IMR-90 (cell line): ENCODE data around the gene ATP2C2. TPM values are rescaled to one million over a fixed set of nuclear protein-coding genes. Genes with fewer than 3 reads are reported as not detected.

Experiments used
- ATAC-seq: fragments of 200-7000 bp; cut with Tn5 transposase; 2 replicates; pipeline ENCODE4 v1.9.1; 2020; ENCODE audit warnings: low read depth, mild to moderate bottlenecking, moderate library complexity
- BruUV-seq: library from RNA; stranded (reverse); fragments of 400-500 nt; replicated peaks from 2 replicates; lab custom pipeline; 2021; lab: Mats Ljungman, UMichigan
- CTCF ChIA-PET: fragments of 300-600 bp; formaldehyde crosslinking; extraction: SDS; loops from one replicate; lab custom pipeline; 2021; ENCODE audit warnings: antibody characterized with exemption; lab: Yijun Ruan, JAX
- POLR2A ChIA-PET: fragments of 300-600 bp; sonication (Branson Sonifier 250); formaldehyde crosslinking; loops from one replicate; lab custom pipeline; 2022; ENCODE audit warnings: antibody characterized with exemption; ENCODE audit not compliant: unreplicated experiment; lab: Charles Lee
- DNase-seq: peaks from one replicate; pipeline ENCODE4 v3.0.0; 2013
- H2AFZ ChIP-seq: replicated peaks from 2 replicates; pipeline ENCODE3; 2013; ENCODE audit warnings: low read length, mild to moderate bottlenecking; ENCODE audit not compliant: poor library complexity
- H2AK5ac ChIP-seq: 2 replicates; pipeline ENCODE4 v1.6.1; 2013; ENCODE audit warnings: low read depth, low read length, inconsistent platforms
- H2AK9ac ChIP-seq: replicated peaks from 2 replicates; pipeline ENCODE3; 2013; ENCODE audit warnings: mild to moderate bottlenecking, low read depth, low read length, moderate library complexity; ENCODE audit not compliant: poor library complexity
- H2BK120ac ChIP-seq: 2 replicates; pipeline ENCODE4 v1.6.1; 2013; ENCODE audit warnings: low read depth, low read length, inconsistent platforms
- H2BK15ac ChIP-seq: 3 replicates; pipeline ENCODE4 v1.6.1; 2013; ENCODE audit warnings: low read depth, low read length, inconsistent platforms
- H2BK20ac ChIP-seq: 2 replicates; pipeline ENCODE4 v1.6.1; 2013; ENCODE audit warnings: low read depth, mild to moderate bottlenecking, inconsistent platforms, low read length, moderate library complexity
- H2BK5ac ChIP-seq: 2 replicates; pipeline ENCODE4 v1.6.1; 2013; ENCODE audit warnings: mild to moderate bottlenecking, low read depth, low read length, inconsistent platforms; ENCODE audit not compliant: poor library complexity, severe bottlenecking
- H3K14ac ChIP-seq: replicated peaks from 2 replicates; pipeline ENCODE4 v1.6.1; 2013; ENCODE audit warnings: low read depth, low read length, inconsistent platforms
- H3K18ac ChIP-seq: 2 replicates; pipeline ENCODE4 v1.6.1; 2013; ENCODE audit warnings: low read depth, low read length, control low read depth
- H3K23ac ChIP-seq: 2 replicates; pipeline ENCODE4 v1.6.1; 2013; ENCODE audit warnings: low read depth, low read length, inconsistent platforms
- H3K27ac ChIP-seq: 2 replicates; pipeline ENCODE4 v1.5.1; 2013; ENCODE audit warnings: mild to moderate bottlenecking, control low read depth, low read length; ENCODE audit not compliant: insufficient read depth
- H3K27me3 ChIP-seq: 2 replicates; pipeline ENCODE4 v1.6.1; 2013; ENCODE audit warnings: low read length; ENCODE audit not compliant: control insufficient read depth, insufficient read depth
- H3K36me3 ChIP-seq: 2 replicates; pipeline ENCODE4 v1.6.1; 2013; ENCODE audit warnings: low read length, mixed read lengths; ENCODE audit not compliant: control insufficient read depth, insufficient read depth
- H3K4ac ChIP-seq: 2 replicates; pipeline ENCODE4 v1.6.1; 2013; ENCODE audit warnings: low read depth, low read length, inconsistent platforms
- H3K4me1 ChIP-seq: 2 replicates; pipeline ENCODE4 v1.6.1; 2013; ENCODE audit warnings: low read length, mixed read lengths; ENCODE audit not compliant: control insufficient read depth, insufficient read depth
- H3K4me2 ChIP-seq: 2 replicates; pipeline ENCODE4 v1.6.1; 2013; ENCODE audit warnings: low read depth, mild to moderate bottlenecking, control low read depth, low read length, moderate library complexity
- H3K4me3 ChIP-seq: 2 replicates; pipeline ENCODE4 v1.5.1; 2013; ENCODE audit warnings: low read depth, mild to moderate bottlenecking, control low read depth, low read length, moderate library complexity; ENCODE audit not compliant: insufficient read depth
- H3K56ac ChIP-seq: 2 replicates; pipeline ENCODE4 v1.6.1; 2013; ENCODE audit warnings: low read length, inconsistent platforms; ENCODE audit not compliant: insufficient read depth; ENCODE audit errors: extremely low read depth
- H3K79me1 ChIP-seq, 2 experiments: 2 replicates each; pipeline ENCODE4 v1.6.1; 2013; ENCODE audit warnings: low read length in 2 of 2, inconsistent platforms in 1 of 2, low read depth in 1 of 2
- H3K9ac ChIP-seq: 2 replicates; pipeline ENCODE4 v1.6.1; 2013; ENCODE audit warnings: low read depth, low read length, control low read depth
- H3K9me1 ChIP-seq: 2 replicates; pipeline ENCODE4 v1.6.1; 2013; ENCODE audit warnings: low read length, inconsistent platforms; ENCODE audit not compliant: insufficient read depth
- H3K9me3 ChIP-seq: 2 replicates; pipeline ENCODE4 v1.6.1; 2013; ENCODE audit warnings: low read length; ENCODE audit not compliant: control insufficient read depth, insufficient read depth
- H4K20me1 ChIP-seq: 2 replicates; pipeline ENCODE4 v1.6.1; 2013; ENCODE audit warnings: low read length, inconsistent platforms; ENCODE audit not compliant: insufficient read depth
- H4K5ac ChIP-seq: 2 replicates; pipeline ENCODE4 v1.6.1; 2013; ENCODE audit warnings: mild to moderate bottlenecking, low read depth, low read length, control low read depth
- H4K8ac ChIP-seq, 2 experiments: 2 replicates each; pipeline ENCODE4 v1.6.1; 2013; ENCODE audit warnings: low read depth in 2 of 2, low read length in 2 of 2, control low read depth in 1 of 2, inconsistent platforms in 1 of 2
- H4K91ac ChIP-seq: 2 replicates; pipeline ENCODE4 v1.6.1; 2013; ENCODE audit warnings: low read depth, low read length, inconsistent platforms; ENCODE audit not compliant: insufficient read depth
- CHD1 ChIP-seq: IDR thresholded peaks from 2 replicates; pipeline ENCODE4 v1.6.1; 2012; ENCODE audit warnings: low read depth, low read length, improper control_type of control experiment
- CTCF ChIP-seq: conservative IDR thresholded peaks from 2 replicates; pipeline ENCODE4 v1.5.1; 2012; ENCODE audit warnings: mild to moderate bottlenecking, low read depth, low read length, improper control_type of control experiment
- MAFK ChIP-seq: IDR thresholded peaks from 2 replicates; pipeline ENCODE4 v1.6.1; 2012; ENCODE audit warnings: low read depth, low read length, improper control_type of control experiment
- MAZ ChIP-seq: IDR thresholded peaks from 2 replicates; pipeline ENCODE4 v1.6.1; 2012; ENCODE audit warnings: low read depth, mild to moderate bottlenecking, low read length, improper control_type of control experiment, moderate library complexity, borderline replicate concordance
- POLR2A ChIP-seq: IDR thresholded peaks from 2 replicates; pipeline ENCODE4 v1.6.1; 2012; ENCODE audit warnings: mild to moderate bottlenecking, low read depth, low read length
- RAD21 ChIP-seq: IDR thresholded peaks from 2 replicates; pipeline ENCODE4 v1.6.1; 2012; ENCODE audit warnings: low read length, improper control_type of control experiment
- RFX5 ChIP-seq: IDR thresholded peaks from 2 replicates; pipeline ENCODE4 v1.8.0; 2012; ENCODE audit warnings: low read depth, mild to moderate bottlenecking, low read length, moderate library complexity
- WGBS, 2 experiments: methylation state at CpG; one replicate each; pipeline versions ENCODE4 v1.1.5 to v1.1.7; 2013; ENCODE audit warnings: missing lambda C conversion rate in 2 of 2; ENCODE audit not compliant: insufficient read length in 1 of 2; ENCODE audit errors: extremely low coverage in 2 of 2; 5-methylcytosine and 5-hydroxymethylcytosine counted together
- dilution Hi-C: fragments of 300-500 bp; cut with HindIII; formaldehyde crosslinking; loops from one replicate; pipeline ENCODE4 v1.14.3; 2018; ENCODE audit warnings: low sequenced_read_pairs; ENCODE audit not compliant: unreplicated experiment
- in situ Hi-C: fragments of 300-500 bp; cut with MboI; formaldehyde crosslinking; loops from 3 replicates; pipeline ENCODE4 v1.14.3; 2019; ENCODE audit warnings: low sequenced_read_pairs, inconsistent platforms, mixed read lengths
- intact Hi-C: fragments of 100-400 bp; cut with micrococcal nuclease; formaldehyde crosslinking; loops from 2 replicates; pipeline ENCODE4 v1.10.0; 2022
- polyA plus RNA-seq, 3 experiments: library from polyadenylated mRNA; depleted of rRNA; stranded (reverse); fragments of >200 nt; gene quantifications; 2 replicates each; pipeline ENCODE4 v1.2.3, GENCODE V29; 2012; ENCODE audit warnings: low replicate concordance in 1 of 3
- total RNA-seq: library from RNA; depleted of rRNA; stranded (reverse); fragments of >200 nt; gene quantifications from 2 replicates; pipeline ENCODE4 v1.2.3, GENCODE V29; 2012

The ATP2C2 gene
- total and polyA plus RNA-seq, 2 of the 4 experiments (the other 2 are of a cell fraction) = not detected

- Histone ChIP-seq H3K9me1 (0 out of 2 replicates have a peak, but pooled peaks cover 6% of the 10 kb centered on the region), H3K79me1 (peaks cover 5 to 27% of the 10 kb centered on the region in 2 experiments; a peak in 3 of 4 replicates), H2BK20ac (no peak overlapping the region), H2AK5ac (no peak overlapping the region), H3K36me3 (peaks cover 32% of the 10 kb centered on the region), H3K27me3 (no peaks in the 10 kb centered on the region), H3K18ac (no peak overlapping the region), H3K4me2 (no peak overlapping the region), H2BK5ac (no peak overlapping the region), H3K9ac (no peak overlapping the region), H4K91ac (no peak overlapping the region), H2AFZ (no peak overlapping the region), H3K27ac (no peak overlapping the region), H3K4me3 (no peak overlapping the region), H4K20me1 (no peaks in the 10 kb centered on the region), H3K23ac (no peak overlapping the region), H2AK9ac (no peak overlapping the region), H4K5ac (no peak overlapping the region), H3K9me3 (no peaks in the 10 kb centered on the region; the same call in 1 of the 2 replicates), H3K56ac (no peak overlapping the region), H3K4ac (no peak overlapping the region), H3K14ac (no peak overlapping the region), H4K8ac (no peak overlapping the region), H2BK120ac (no peak overlapping the region), H2BK15ac (no peak overlapping the region), H3K4me1 (no peaks in the 10 kb centered on the region)
- intact Hi-C loops = no loop called here
- POLR2A ChIA-PET = no interaction called here
- TF ChIP-seq CTCF (no peak), MAFK (no peak), CHD1 (no peak), RFX5 (no peak), MAZ (no peak), POLR2A (no peak), RAD21 (no peak)
- no TSS peak for BruUV-seq
- CTCF ChIA-PET = no interaction called here
- dilution Hi-C loops = no loop called here
- in situ Hi-C loops = no loop called here
- DNase-seq = no peak
- 83% methylated on average over 4 of the region's 14 CpGs; no CpG with 5 or more reads in 1 of the 2 experiments for WGBS, 2 experiments
- no peak for ATAC-seq
Observed at GRCh38 chr16:84459941-84460405, 91.6 kb downstream of the ATP2C2 start.
